ENCODE measurements around the gene TRNAU1AP. TPM values are rescaled to one million over a fixed set of nuclear protein-coding genes. Genes with fewer than 3 reads are reported as not detected.

TRNAU1AP gene
- total and polyA plus RNA-seq, 2 of the 13 experiments (the other 11 are each of a cell fraction or from before 2014, with no cell fraction given): 29.0 to 42.9 TPM

DNA sequence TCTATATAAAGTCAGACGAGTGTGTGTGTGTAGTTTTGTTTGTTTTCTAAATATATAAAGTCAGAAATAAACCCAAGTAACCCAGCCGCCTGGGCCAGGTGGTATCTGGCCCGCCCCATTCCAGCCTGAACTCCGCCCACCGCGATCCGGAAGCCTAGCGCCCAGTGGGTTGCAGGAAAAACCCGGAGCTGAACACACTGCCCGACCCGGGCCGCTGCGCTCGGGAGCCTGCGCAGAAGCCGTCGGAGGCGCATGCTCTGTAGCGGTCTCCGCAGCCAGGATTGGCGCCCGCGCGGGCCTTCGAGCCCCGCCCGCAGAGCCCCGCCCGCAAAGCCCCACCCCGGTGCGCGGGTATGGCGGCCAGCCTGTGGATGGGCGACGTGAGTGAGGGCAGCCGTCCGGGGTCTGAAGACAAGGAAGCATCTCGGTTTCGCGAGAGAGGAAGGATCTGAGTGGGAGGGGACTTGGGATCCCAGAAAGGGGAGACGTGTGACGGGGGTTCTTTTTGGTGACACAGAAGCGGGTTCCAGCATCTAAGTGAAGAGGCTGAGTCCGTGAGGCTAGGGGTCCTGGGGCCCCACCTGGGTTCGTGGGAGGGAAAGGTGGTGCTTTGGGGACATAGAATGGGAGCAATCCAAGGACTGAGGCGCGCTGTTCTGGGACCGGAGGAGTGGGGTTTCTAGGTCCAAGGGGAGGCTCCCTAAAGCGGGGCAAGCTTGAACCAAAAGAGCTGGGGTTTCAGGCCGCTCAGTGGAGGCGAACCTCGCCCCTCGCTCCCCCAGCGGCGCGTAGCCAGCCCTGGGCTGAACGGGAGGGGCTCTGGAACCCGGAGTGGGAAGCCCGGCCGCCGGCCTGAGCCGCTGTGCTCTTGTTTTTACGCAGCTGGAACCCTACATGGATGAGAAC is at the start of gene TRNAU1AP (continued):
- TF ChIP-seq ARNTL (CRISPR knock-in tag; IDR thresholded peaks at IDR 0.05) (no peak), GZF1 (CRISPR knock-in tag; IDR thresholded peaks at IDR 0.05) (no peak), SIX4 (CRISPR knock-in tag; IDR thresholded peaks at IDR 0.05) (0 out of 2 replicates have a peak, but pooled peaks have one; percentile 10), ZKSCAN1 (IDR thresholded peaks at IDR 0.05; ENCODE audit: low read length) (peak; percentile 48; the same call in 1 of the 2 replicates), PCBP1 (IDR thresholded peaks at IDR 0.05; ENCODE audit: borderline replicate concordance, low read depth, low read length) (peak; percentile 58; the same call in 1 of the 2 replicates), BRF2 (CRISPR knock-in tag; IDR thresholded peaks at IDR 0.05) (no peak), TMF1 (CRISPR knock-in tag; IDR thresholded peaks at IDR 0.05; ENCODE audit: low read depth) (0 out of 2 replicates have a peak, but pooled peaks have one; percentile 39), ZNF543 (CRISPR knock-in tag; IDR thresholded peaks at IDR 0.05) (no peak), HMGXB4 (CRISPR knock-in tag; IDR thresholded peaks at IDR 0.05; ENCODE audit: borderline replicate concordance in 1 of 2, low read depth in 1 of 2) (peak; percentile 67 to 72; a peak in 2 of 4 replicates), ZNF317 (CRISPR knock-in tag; IDR thresholded peaks at IDR 0.05) (peak; percentile 75), PTBP1 (IDR thresholded peaks at IDR 0.05; ENCODE audit: low read depth, low read length, poor library complexity, severe bottlenecking) (no peak), HDAC1 (CRISPR knock-in tag; IDR thresholded peaks at IDR 0.05) (peak; percentile 81; the same call in 1 of the 2 replicates), PHF5A (CRISPR knock-in tag; IDR thresholded peaks at IDR 0.05; ENCODE audit: low read depth, unreplicated experiment) (peak; percentile 63), TRIM24 (CRISPR knock-in tag; IDR thresholded peaks at IDR 0.05) (no peak), TBX3 (IDR thresholded peaks at IDR 0.05; ENCODE audit: borderline replicate concordance) (no peak)
- TF ChIP-seq, protein P1, sequence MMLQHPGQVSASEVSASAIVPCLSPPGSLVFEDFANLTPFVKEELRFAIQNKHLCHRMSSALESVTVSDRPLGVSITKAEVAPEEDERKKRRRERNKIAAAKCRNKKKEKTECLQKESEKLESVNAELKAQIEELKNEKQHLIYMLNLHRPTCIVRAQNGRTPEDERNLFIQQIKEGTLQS (CRISPR knock-in tag; IDR thresholded peaks at IDR 0.05): no peak; the same call in 1 of the 2 replicates
- TF ChIP-seq, protein P2, sequence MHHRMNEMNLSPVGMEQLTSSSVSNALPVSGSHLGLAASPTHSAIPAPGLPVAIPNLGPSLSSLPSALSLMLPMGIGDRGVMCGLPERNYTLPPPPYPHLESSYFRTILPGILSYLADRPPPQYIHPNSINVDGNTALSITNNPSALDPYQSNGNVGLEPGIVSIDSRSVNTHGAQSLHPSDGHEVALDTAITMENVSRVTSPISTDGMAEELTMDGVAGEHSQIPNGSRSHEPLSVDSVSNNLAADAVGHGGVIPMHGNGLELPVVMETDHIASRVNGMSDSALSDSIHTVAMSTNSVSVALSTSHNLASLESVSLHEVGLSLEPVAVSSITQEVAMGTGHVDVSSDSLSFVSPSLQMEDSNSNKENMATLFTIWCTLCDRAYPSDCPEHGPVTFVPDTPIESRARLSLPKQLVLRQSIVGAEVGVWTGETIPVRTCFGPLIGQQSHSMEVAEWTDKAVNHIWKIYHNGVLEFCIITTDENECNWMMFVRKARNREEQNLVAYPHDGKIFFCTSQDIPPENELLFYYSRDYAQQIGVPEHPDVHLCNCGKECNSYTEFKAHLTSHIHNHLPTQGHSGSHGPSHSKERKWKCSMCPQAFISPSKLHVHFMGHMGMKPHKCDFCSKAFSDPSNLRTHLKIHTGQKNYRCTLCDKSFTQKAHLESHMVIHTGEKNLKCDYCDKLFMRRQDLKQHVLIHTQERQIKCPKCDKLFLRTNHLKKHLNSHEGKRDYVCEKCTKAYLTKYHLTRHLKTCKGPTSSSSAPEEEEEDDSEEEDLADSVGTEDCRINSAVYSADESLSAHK (CRISPR knock-in tag; IDR thresholded peaks at IDR 0.05; ENCODE audit: borderline replicate concordance): no peak
- TF ChIP-seq, protein P3, sequence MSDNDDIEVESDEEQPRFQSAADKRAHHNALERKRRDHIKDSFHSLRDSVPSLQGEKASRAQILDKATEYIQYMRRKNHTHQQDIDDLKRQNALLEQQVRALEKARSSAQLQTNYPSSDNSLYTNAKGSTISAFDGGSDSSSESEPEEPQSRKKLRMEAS (IDR thresholded peaks at IDR 0.05): peak; percentile 86
